ENCODE results near the gene TPX2. TPM values are rescaled to one million over a fixed set of nuclear protein-coding genes. Genes with fewer than 3 reads are reported as not detected.
"Not testable (repeated sequence)": the region's sequence is repeated elsewhere in the genome, so short reads cannot be mapped to it uniquely, and the experiment has no call there.

TPX2 gene
- total RNA-seq, 4 donors from 2014 or later, result 0.21 to 2.7 (median 0.40) TPM

GRCh38 chr20:31824554-31825313 is 85.6 kb downstream of the TPX2 start:
- no peak overlapping the region for H3K4me3 ChIP-seq
- 70 to 73% methylated on average over 14 of the region's 14 CpGs for WGBS, 2 donors
- no peaks in the 10 kb centered on the region for H3K27me3 ChIP-seq
- no peak for TF ChIP-seq POLR2A (IDR thresholded peaks at IDR 0.05)
- no peak for TF ChIP-seq CTCF (IDR thresholded peaks at IDR 0.05)
- TF ChIP-seq EP300 (IDR thresholded peaks at IDR 0.05), result no peak
- no peaks in the 10 kb centered on the region for H3K36me3 ChIP-seq
- no peak overlapping the region for H3K27ac ChIP-seq
- H3K9me3 ChIP-seq, result no peaks in the 10 kb centered on the region
- peaks cover 0 to 14% (median 6%) of the 10 kb centered on the region in 4 donors for H3K4me1 ChIP-seq
- DNase-seq (ENCODE audit: low spot score in 2 of 2), result no peak

GRCh38 chr20:31826074-31826473 is 87.0 kb downstream of the TPX2 start:
- no peaks in the 10 kb centered on the region for H3K9me3 ChIP-seq

GRCh38 chr20:31827059-31827458 is 88.0 kb downstream of the TPX2 start:
- Histone ChIP-seq H3K4me1 (peaks cover 0 to 17% (median 6%) of the 10 kb centered on the region in 4 donors), H3K4me3 (no peak overlapping the region), H3K36me3 (no peaks in the 10 kb centered on the region), H3K9me3 (no peaks in the 10 kb centered on the region), H3K27ac (no peak overlapping the region), H3K27me3 (no peaks in the 10 kb centered on the region)
- WGBS, 2 donors, result 74 to 75% methylated on average over 2 of the region's 2 CpGs
- no peak for DNase-seq (ENCODE audit: low spot score in 2 of 2)
- TF ChIP-seq POLR2A (IDR thresholded peaks at IDR 0.05), result no peak
- no peak for TF ChIP-seq EP300 (IDR thresholded peaks at IDR 0.05)
- no peak for TF ChIP-seq CTCF (IDR thresholded peaks at IDR 0.05)

More at GRCh38 chr20:31826074-31826473, 87.0 kb downstream of the TPX2 start:
- 85 to 88% methylated on average over 5 of the region's 5 CpGs for WGBS, 2 donors
- no peaks in the 10 kb centered on the region for H3K36me3 ChIP-seq
- TF ChIP-seq CTCF (IDR thresholded peaks at IDR 0.05), result no peak
- TF ChIP-seq POLR2A (IDR thresholded peaks at IDR 0.05), result no peak
- TF ChIP-seq EP300 (IDR thresholded peaks at IDR 0.05), result no peak
- no peak for DNase-seq (ENCODE audit: low spot score in 2 of 2)
- peaks cover 0 to 14% (median 6%) of the 10 kb centered on the region in 4 donors for H3K4me1 ChIP-seq
- H3K27ac ChIP-seq, result no peak overlapping the region
- H3K27me3 ChIP-seq, result no peaks in the 10 kb centered on the region
- no peak overlapping the region for H3K4me3 ChIP-seq

- not testable (repeated sequence) for H3K9me3 ChIP-seq; H3K27me3 ChIP-seq; H3K27ac ChIP-seq; H3K4me3 ChIP-seq; H3K36me3 ChIP-seq; DNase-seq (ENCODE audit: low spot score in 2 of 2)
- H3K4me1 ChIP-seq, result peaks cover 0 to 15% (median under 1%) of the 10 kb centered on the region in 4 donors
- WGBS, 2 donors, result 94 to 95% methylated on average over 11 of the region's 11 CpGs
These were observed 88.9 kb downstream of the TPX2 start for GRCh38 chr20:31828016-31828415.

GRCh38 chr20:31829731-31830130 is 90.6 kb downstream of the TPX2 start:
- H3K4me1 ChIP-seq, result peaks cover 0 to 26% (median 8%) of the 10 kb centered on the region in 4 donors
- no peak overlapping the region for H3K4me3 ChIP-seq
- H3K27me3 ChIP-seq, result no peaks in the 10 kb centered on the region
- H3K27ac ChIP-seq, result no peak overlapping the region
- TF ChIP-seq POLR2A (IDR thresholded peaks at IDR 0.05) (no peak), EP300 (IDR thresholded peaks at IDR 0.05) (no peak), CTCF (IDR thresholded peaks at IDR 0.05) (no peak)
- no peaks in the 10 kb centered on the region for H3K36me3 ChIP-seq
- WGBS, 2 donors, result 80 to 88% methylated on average over 6 of the region's 6 CpGs
- no peak for DNase-seq (ENCODE audit: low spot score in 2 of 2)
- H3K9me3 ChIP-seq, result no peaks in the 10 kb centered on the region
